HepG2 (cell line): ENCODE measurements around the gene SYTL3. TPM values are rescaled to one million over a fixed set of nuclear protein-coding genes. Genes with fewer than 3 reads are reported as not detected.

Experiments
- ATAC-seq: fragments of 200-7000 bp; cut with Tn5 transposase; 3 replicates; pipeline ENCODE4 v1.9.1; 2020; ENCODE audit warnings: mild to moderate bottlenecking, moderate library complexity
- BruUV-seq: library from RNA; stranded (reverse); fragments of 400-500 nt; replicated peaks from 2 replicates; lab custom pipeline; 2021; lab: Mats Ljungman, UMichigan
- CTCF ChIA-PET: fragments of 300-600 bp; formaldehyde crosslinking; extraction: SDS; loops from one replicate; lab custom pipeline; 2021; ENCODE audit warnings: low total read pairs, inconsistent platforms, low intra/inter-chr PET ratio; lab: Yijun Ruan, JAX
- POLR2A ChIA-PET: fragments of 350-600 bp; sonication (Branson Sonifier 250); formaldehyde crosslinking; loops from one replicate; lab custom pipeline; 2020; ENCODE audit warnings: antibody characterized with exemption, inconsistent platforms; lab: Yijun Ruan, JAX
- DNase-seq: peaks from one replicate; pipeline ENCODE4 v3.0.0-alpha.2; 2015; ENCODE audit warnings: low spot score
- FAIRE-seq: peaks from 3 replicates; lab custom pipeline; 2011; peaks lifted over from hg19 to GRCh38; lab: Jason Lieb, UNC
- H2AFZ ChIP-seq: one replicate; pipeline ENCODE4 v1.6.1; 2011; ENCODE audit warnings: low read length, inconsistent platforms
- H3K27ac ChIP-seq: fragments of 300-600 bp; 3 replicates; pipeline ENCODE4 v1.8.0; 2011; ENCODE audit warnings: mixed run types, mild to moderate bottlenecking, mixed read lengths, low read length, inconsistent platforms; ENCODE audit not compliant: insufficient read depth; ENCODE audit errors: extremely low read length
- H3K27me3 ChIP-seq, 2 experiments: fragments of 200-600 bp in 1 of 2; 2 replicates in 1 of 2; 3 replicates in 1 of 2; pipeline versions ENCODE4 v1.6.0 to v1.8.0; 2011; ENCODE audit warnings: low read length in 2 of 2, mild to moderate bottlenecking in 2 of 2, moderate library complexity in 2 of 2, inconsistent platforms in 1 of 2; ENCODE audit not compliant: insufficient read depth in 2 of 2, control insufficient read depth in 1 of 2
- H3K36me3 ChIP-seq, 2 experiments: fragments of 200-600 bp in 1 of 2; replicated peaks in 1 of 2; 2 replicates in 1 of 2; 3 replicates in 1 of 2; pipeline versions ENCODE4 v1.5.1 to v1.8.0; 2011; ENCODE audit warnings: low read length in 2 of 2, inconsistent platforms in 1 of 2; ENCODE audit not compliant: insufficient read depth in 2 of 2, control insufficient read depth in 1 of 2
- H3K4me1 ChIP-seq: 2 replicates; pipeline ENCODE4 v1.5.1; 2012; ENCODE audit warnings: low read length, inconsistent platforms; ENCODE audit not compliant: insufficient read depth
- H3K4me2 ChIP-seq: 2 replicates; pipeline ENCODE4 v1.6.0; 2011; ENCODE audit warnings: low read depth, low read length, inconsistent platforms
- H3K4me3 ChIP-seq, 3 experiments: fragments of 200-600 bp in 1 of 3; sonication (generic), shearing (Covaris generic) in 1 of 3; replicated peaks in 1 of 3; 2 replicates each; pipeline ENCODE4 v1.5.1; 2011 to 2016; ENCODE audit warnings: low read length in 3 of 3, inconsistent platforms in 2 of 3, low read depth in 2 of 3, mild to moderate bottlenecking in 2 of 3, control low read depth in 1 of 3, mixed read lengths in 1 of 3; ENCODE audit not compliant: insufficient read depth in 1 of 3
- H3K79me2 ChIP-seq: one replicate; pipeline ENCODE4 v1.6.1; 2011; ENCODE audit warnings: low read length, inconsistent platforms; ENCODE audit not compliant: insufficient read depth
- H3K9ac ChIP-seq: 2 replicates; pipeline ENCODE4 v1.6.0; 2011; ENCODE audit warnings: mild to moderate bottlenecking, low read depth, low read length, inconsistent platforms; ENCODE audit not compliant: insufficient read depth
- H3K9me3 ChIP-seq: 2 replicates; pipeline ENCODE4 v1.5.1; 2012; ENCODE audit warnings: mild to moderate bottlenecking, low read length
- H4K20me1 ChIP-seq: 2 replicates; pipeline ENCODE4 v1.6.0; 2011; ENCODE audit warnings: inconsistent platforms, mild to moderate bottlenecking, low read length, moderate library complexity; ENCODE audit not compliant: insufficient read depth
- CTCF ChIP-seq: sonication (generic); formaldehyde crosslinking; IDR thresholded peaks from 2 replicates; pipeline ENCODE4 v1.5.0; 2020; ENCODE audit warnings: mild to moderate bottlenecking, missing genetic modification reagents, moderate library complexity
- FOSL2 ChIP-seq: sonication (generic); formaldehyde crosslinking; IDR thresholded peaks from 2 replicates; pipeline ENCODE4 v1.4.0; 2020; ENCODE audit warnings: missing genetic modification reagents
- HMGXB3 ChIP-seq: sonication (generic); formaldehyde crosslinking; IDR thresholded peaks from 2 replicates; pipeline ENCODE4 v1.4.0; 2020; ENCODE audit warnings: missing genetic modification reagents, borderline replicate concordance
- MIXL1 ChIP-seq: IDR thresholded peaks from 2 replicates; pipeline ENCODE4 v1.6.1; 2016
- RAD21 ChIP-seq: fragments of 450-650 bp; formaldehyde crosslinking; IDR thresholded peaks from 2 replicates; pipeline ENCODE4 v1.5.0; 2020; ENCODE audit warnings: mild to moderate bottlenecking
- SMC3 ChIP-seq: IDR thresholded peaks from 2 replicates; pipeline ENCODE4 v1.6.1; 2011; ENCODE audit warnings: low read length, improper control_type of control experiment
- STAG1 ChIP-seq: sonication (generic); formaldehyde crosslinking; IDR thresholded peaks from 2 replicates; pipeline ENCODE4 v1.4.0; 2020; ENCODE audit warnings: missing genetic modification reagents
- TBX3 ChIP-seq: fragments of 450-650 bp; IDR thresholded peaks from 2 replicates; pipeline ENCODE4 v1.6.1; 2017; ENCODE audit warnings: antibody characterized with exemption, mild to moderate bottlenecking, inconsistent platforms, borderline replicate concordance
- ZC3H4 ChIP-seq: sonication (generic); formaldehyde crosslinking; IDR thresholded peaks from 2 replicates; pipeline ENCODE4 v1.4.0; 2020; ENCODE audit warnings: missing genetic modification reagents, borderline replicate concordance
- ZNF225 ChIP-seq: sonication (generic); formaldehyde crosslinking; IDR thresholded peaks from 2 replicates; pipeline ENCODE4 v1.4.0; 2020; ENCODE audit warnings: mild to moderate bottlenecking, missing genetic modification reagents
- ZNF292 ChIP-seq: sonication (generic); formaldehyde crosslinking; IDR thresholded peaks from 2 replicates; pipeline ENCODE4 v1.8.1; 2022; ENCODE audit warnings: mild to moderate bottlenecking, low read depth, missing genetic modification reagents, borderline replicate concordance
- ZNF430 ChIP-seq: sonication (generic); formaldehyde crosslinking; IDR thresholded peaks from 2 replicates; pipeline ENCODE4 v1.9.0; 2021; ENCODE audit warnings: mild to moderate bottlenecking, missing genetic modification reagents
- ZNF44 ChIP-seq: sonication (generic); formaldehyde crosslinking; IDR thresholded peaks from 2 replicates; pipeline ENCODE4 v1.5.1; 2020; ENCODE audit warnings: mild to moderate bottlenecking, missing genetic modification reagents
- ZNF460 ChIP-seq: sonication (generic); formaldehyde crosslinking; IDR thresholded peaks from 2 replicates; pipeline ENCODE4 v1.5.1; 2020; ENCODE audit warnings: missing genetic modification reagents, mild to moderate bottlenecking, borderline replicate concordance
- ZNF468 ChIP-seq: sonication (generic); formaldehyde crosslinking; IDR thresholded peaks from 2 replicates; pipeline ENCODE4 v1.8.0; 2022; ENCODE audit warnings: mild to moderate bottlenecking, moderate library complexity, missing genetic modification reagents
- ZNF503 ChIP-seq: sonication (generic); formaldehyde crosslinking; IDR thresholded peaks from 2 replicates; pipeline ENCODE4 v1.4.0; 2020; ENCODE audit warnings: missing genetic modification reagents
- ZNF562 ChIP-seq: sonication (generic); formaldehyde crosslinking; IDR thresholded peaks from 2 replicates; pipeline ENCODE4 v1.8.0; 2022; ENCODE audit warnings: missing genetic modification reagents, borderline replicate concordance
- WGBS: methylation state at CpG from one replicate; pipeline ENCODE4 v1.1.6; 2017; ENCODE audit warnings: low lambda C conversion rate; 5-methylcytosine and 5-hydroxymethylcytosine counted together
- in situ Hi-C: cut with HindIII; loops from 2 replicates; pipeline ENCODE4 v1.10.0; 2017; ENCODE audit warnings: low pct_unique_long_range_greater_than_20kb; ENCODE audit not compliant: extremely low pct_ligation_motif_present
- intact Hi-C: fragments of 100-400 bp; cut with micrococcal nuclease; formaldehyde crosslinking; loops from one replicate; pipeline ENCODE4 v1.10.0; 2022; ENCODE audit not compliant: unreplicated experiment
- polyA plus RNA-seq, 8 experiments: library from polyadenylated mRNA; depleted of rRNA in 3 of 8; stranded (reverse) in 7 of 8; unstranded in 1 of 8; fragments of >200 nt; fragmentation: Illumina TruSeq in 4 of 8; extraction: Trizol in 4 of 8; gene quantifications; 2 replicates each; pipeline versions ENCODE4 v1.2.1 to v1.2.3, GENCODE V29; 2011 to 2016; ENCODE audit warnings: low read depth in 4 of 8, missing spikeins in 1 of 8, mixed read lengths in 1 of 8; ENCODE audit not compliant: insufficient read depth in 1 of 8
- total RNA-seq, 5 experiments: library from RNA; depleted of rRNA; stranded (reverse); fragments of >200 nt; fragmentation: Illumina TruSeq; extraction: Trizol; gene quantifications; 2 replicates each; pipeline ENCODE4 v1.2.3, GENCODE V29; 2016; ENCODE audit warnings: low read depth in 1 of 5

The SYTL3 gene
- total and polyA plus RNA-seq, 2 of the 13 experiments (the other 11 are each of a cell fraction or from before 2014, with no cell fraction given) = 0.11 to 0.28 TPM

GRCh38 chr6:158793432-158793831 is 143.6 kb downstream of the SYTL3 start:
- ChIA-PET CTCF (interaction anchor here (2.8 kb wide), 1 partner anchor 179 kb away, joined by 19 read pairs; no protein-coding TSS in a partner anchor), POLR2A (no interaction called here)
- in situ Hi-C loops = no loop called here
- no peak overlapping the region for H3K4me3 ChIP-seq
- no peaks in the 10 kb centered on the region for H3K9me3 ChIP-seq
- WGBS = 38% methylated on average over 1 of the region's 1 CpG
- no peak overlapping the region for H3K9ac ChIP-seq
- FAIRE-seq (no peak), ATAC-seq (peak; percentile 84), DNase-seq (peak; percentile 66)
- intact Hi-C loops = loop anchor here (1.0 to 5.0 kb wide), 2 partner anchors 86 to 179 kb away; no protein-coding TSS in a partner anchor
- peaks cover 44% of the 10 kb centered on the region for H3K79me2 ChIP-seq
- no peak overlapping the region for H2AFZ ChIP-seq
- H3K36me3 ChIP-seq = peaks cover 1 to 8% of the 10 kb centered on the region in 2 experiments; a peak in 2 of 5 replicates
- 0 out of 2 replicates have a peak, but pooled peaks cover 3% of the 10 kb centered on the region for H4K20me1 ChIP-seq
- BruUV-seq = no TSS peak
- no peak overlapping the region for H3K4me2 ChIP-seq
- peaks cover 45% of the 10 kb centered on the region for H3K4me1 ChIP-seq
- H3K27me3 ChIP-seq = no peaks in the 10 kb centered on the region
- no peak overlapping the region for H3K27ac ChIP-seq
- TF ChIP-seq ZC3H4 (CRISPR knock-in tag) = no peak
- peak; percentile 50 for TF ChIP-seq CTCF (CRISPR knock-in tag)
- peak; percentile 81 for TF ChIP-seq STAG1 (CRISPR knock-in tag)
- TF ChIP-seq ZNF460 (CRISPR knock-in tag) = no peak
- no peak for TF ChIP-seq HMGXB3 (CRISPR knock-in tag)
- TF ChIP-seq ZNF562 (CRISPR knock-in tag) = no peak
- peak; percentile 64 for TF ChIP-seq SMC3
- TF ChIP-seq ZNF468 (CRISPR knock-in tag) = no peak
- TF ChIP-seq MIXL1 (CRISPR knock-in tag) = peak; percentile 39; the same call in 1 of the 2 replicates
- no peak for TF ChIP-seq ZNF292 (CRISPR knock-in tag)
- TF ChIP-seq ZNF44 (CRISPR knock-in tag) = no peak
- no peak for TF ChIP-seq ZNF430 (CRISPR knock-in tag)
- no peak for TF ChIP-seq ZNF503 (CRISPR knock-in tag)
- no peak for TF ChIP-seq FOSL2
- peak; percentile 64 for TF ChIP-seq RAD21 (CRISPR knock-in tag)
- TF ChIP-seq ZNF225 (CRISPR knock-in tag) = no peak
- no peak for TF ChIP-seq TBX3
